Stimulated activated CD4-positive, alpha-beta T cell treated with anti-CD3 and anti-CD28 coated beads, TNF-alpha, amount 100 ng/mL, for 48 hours (primary cell): ENCODE measurements around the gene B4GALT4.
"Not testable (repeated sequence)": the region's sequence is repeated elsewhere in the genome, so short reads cannot be mapped to it uniquely, and the experiment has no call there.

ENCODE experiments used
- DNase-seq, 3 donors: peaks; one replicate each; pipeline ENCODE4 v3.0.0-alpha.2; 2020; ENCODE audit warnings: low read depth in 3 of 3

Gene B4GALT4, protein sequence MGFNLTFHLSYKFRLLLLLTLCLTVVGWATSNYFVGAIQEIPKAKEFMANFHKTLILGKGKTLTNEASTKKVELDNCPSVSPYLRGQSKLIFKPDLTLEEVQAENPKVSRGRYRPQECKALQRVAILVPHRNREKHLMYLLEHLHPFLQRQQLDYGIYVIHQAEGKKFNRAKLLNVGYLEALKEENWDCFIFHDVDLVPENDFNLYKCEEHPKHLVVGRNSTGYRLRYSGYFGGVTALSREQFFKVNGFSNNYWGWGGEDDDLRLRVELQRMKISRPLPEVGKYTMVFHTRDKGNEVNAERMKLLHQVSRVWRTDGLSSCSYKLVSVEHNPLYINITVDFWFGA

DNA sequence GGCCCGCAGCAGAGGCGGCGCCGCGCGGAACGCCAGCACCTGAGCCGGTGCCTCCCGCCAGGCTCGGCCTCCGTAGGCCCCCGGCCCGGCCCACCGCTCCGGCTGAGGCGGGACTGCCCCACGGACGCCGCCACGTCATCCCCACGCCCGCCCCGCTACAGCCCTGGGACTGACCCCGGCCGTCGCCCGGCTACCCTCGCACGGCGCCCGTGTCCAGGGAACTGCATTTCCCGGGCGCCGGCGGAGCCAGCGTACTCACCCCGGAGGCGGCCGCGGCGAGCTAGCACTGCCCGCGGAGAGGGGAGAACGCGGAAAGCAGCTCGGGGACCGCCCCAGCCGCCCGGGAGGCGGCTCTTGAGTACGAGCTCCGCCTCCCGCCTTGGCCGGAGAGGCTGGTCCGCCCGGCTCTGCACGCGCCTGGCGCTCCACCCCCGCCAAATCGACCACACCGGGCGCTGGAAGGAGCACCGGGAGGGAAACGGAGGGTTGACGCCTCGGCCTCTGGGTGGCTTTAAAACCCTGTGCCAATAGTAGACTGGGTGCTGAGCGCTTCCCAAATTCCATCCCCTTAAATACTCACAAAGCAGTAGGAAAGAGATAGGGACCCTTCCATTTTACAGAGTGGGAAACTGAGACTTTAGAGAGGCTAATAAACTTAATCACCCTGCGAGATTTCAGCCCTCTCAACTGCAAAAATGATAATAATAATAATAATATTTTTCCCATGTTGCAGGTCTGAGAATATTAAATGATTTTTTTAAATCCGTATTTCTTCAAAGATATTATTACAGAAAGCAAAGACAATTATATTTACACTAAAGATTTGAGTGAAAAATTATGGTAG lies at the start of gene B4GALT4:
B4GALT4 (minus strand) TSS at position 288 of the 844 bp plus-strand sequence. CDS start 10,779 bp downstream, outside the sequence.
- peak; percentile 43 to 72 (median 58) for DNase-seq

DNA sequence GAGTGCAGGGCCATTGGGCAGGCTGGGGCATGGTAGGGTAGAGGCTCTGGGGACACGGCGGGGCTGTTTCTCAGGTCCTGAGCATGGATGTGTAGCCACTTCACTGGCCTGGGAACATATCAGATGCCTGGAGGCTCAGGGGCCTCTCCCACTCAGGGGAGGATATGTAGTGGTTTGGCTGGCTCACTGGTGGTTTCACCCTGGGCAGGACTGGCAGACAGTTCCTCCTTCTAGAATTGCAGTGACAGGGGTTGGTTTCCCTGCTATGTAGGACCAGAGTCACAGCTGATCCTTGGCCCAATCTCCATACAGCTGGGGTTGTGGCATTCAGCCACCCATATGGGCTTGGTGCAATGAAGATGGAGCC lies 48.7 kb upstream of the B4GALT4 start:
- DNase-seq: no peak

DNA sequence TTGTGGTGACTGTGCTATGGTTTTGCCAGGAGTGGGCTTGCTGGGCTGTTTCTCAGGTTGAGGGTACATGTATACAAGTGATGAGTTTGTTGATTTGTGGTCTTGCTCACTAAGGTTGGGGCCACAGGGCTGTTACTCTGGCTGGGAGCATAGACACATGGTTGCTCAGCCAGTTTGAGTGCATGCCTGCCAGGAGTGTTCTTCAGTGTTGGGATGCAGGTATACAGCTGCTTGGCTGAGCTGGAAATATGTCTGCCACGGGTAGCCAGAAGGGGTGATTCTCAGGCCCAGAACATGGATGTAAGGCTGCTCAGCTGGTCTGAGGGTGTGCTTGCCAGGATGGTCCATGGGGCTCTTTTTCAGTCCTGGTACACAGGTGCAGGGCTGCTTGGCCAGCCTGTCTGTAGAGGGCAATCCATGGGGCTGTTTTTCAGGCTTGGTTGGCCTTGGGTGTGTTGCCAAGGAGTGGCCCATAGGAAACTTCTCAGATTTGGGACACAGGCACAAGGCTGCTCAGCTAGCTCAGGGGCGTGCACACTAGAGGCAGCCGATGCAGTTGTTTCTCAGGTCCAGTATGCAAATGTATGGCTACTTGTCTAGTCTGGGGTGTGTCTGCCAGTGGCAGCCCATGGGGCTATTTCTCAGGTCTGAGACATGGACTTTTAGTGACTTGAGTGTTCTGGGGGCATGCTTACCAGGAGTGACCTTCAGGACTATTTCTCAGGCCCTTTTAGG lies 48.2 kb upstream of the B4GALT4 start:
- DNase-seq: no peak

DNA sequence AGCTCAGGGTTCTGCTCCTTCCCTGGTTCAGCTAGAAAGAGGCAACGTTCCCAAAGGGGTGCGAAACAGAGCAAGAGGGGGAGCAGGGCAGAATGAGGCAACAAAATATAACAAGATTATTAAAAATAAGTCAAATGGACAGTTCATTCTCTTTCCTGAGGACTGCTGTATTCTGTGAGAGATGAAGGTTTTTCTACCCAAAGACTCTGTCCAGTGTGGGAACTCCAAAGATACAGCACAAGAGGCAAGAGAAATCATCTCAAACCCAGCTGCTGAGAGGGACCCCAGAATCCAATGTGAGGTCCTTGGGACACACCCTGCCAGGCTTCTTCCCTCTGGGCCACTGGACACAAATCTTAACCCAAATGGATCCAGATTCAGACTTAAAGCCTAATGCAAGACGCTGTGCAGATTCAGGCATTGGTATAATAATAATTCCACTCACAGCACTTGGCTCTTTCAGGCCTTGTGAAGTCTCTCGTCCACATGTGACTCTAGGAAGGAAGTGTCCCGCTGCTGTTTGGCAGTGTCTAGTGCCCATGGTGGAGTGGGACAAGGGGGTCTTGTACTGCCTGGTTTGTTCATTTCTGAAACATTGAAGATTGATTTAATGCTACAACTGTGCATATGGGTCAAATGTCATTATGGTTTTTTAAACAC lies 39.0 kb upstream of the B4GALT4 start:
- DNase-seq: no peak

DNA sequence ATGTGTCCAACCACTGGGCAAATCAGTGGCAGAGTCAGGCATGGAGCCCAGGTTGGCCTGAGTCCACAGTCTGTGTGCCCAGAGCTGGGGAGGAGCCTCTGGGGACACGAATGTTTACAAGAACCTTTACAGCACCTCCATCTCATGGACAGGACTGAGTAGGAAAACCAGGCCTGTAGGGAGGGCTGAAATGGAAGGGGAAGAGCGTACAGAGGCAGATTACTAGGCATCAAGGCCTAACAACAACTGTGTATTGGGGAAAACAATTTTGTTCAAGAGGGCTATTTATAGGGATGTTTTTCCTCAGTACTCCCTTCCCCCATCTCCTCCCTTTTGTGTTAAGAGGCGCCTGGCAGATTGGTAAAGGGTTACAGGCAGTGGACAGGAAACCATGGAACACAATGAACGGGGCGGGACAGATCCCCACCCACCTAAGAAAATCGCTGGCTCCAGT lies 38.5 kb upstream of the B4GALT4 start:
- no peak for DNase-seq

DNA sequence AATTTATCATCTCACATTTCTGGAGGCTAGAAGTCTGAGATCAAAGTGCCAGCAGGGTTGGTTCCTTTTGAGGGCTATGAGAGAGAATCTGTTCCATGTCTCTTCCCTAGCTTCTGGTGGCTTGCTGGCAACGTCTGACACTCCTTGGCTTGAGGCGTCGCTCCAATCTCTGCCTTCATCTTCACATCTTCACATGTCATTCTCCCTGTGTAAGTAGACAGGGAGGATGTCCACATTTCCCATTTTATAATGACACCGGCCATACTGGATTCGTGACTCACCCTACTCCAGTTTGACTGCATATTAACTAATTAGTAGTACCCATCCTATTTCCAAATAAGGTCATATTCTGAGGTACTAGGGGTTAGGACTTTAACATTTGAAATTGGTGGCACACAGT lies 36.0 kb upstream of the B4GALT4 start:
- DNase-seq: no peak

DNA sequence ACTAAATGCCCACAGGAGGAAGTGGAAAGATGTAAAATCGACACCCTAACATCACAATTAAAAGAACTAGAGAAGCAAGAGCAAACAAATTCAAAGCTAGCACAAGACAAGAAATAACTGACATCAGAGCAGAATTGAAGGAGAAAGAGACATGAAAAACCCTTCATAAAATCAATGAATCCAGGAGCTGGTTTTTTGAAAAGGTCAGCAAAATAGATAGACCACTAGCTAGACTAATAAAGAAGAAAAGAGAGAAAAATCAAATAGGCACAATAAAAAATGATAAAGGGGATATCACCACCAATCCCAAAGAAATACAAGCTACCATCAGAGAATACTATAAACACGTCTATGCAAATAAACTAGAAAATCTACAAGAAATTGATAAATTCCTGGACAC lies 29.5 kb upstream of the B4GALT4 start:
- not testable (repeated sequence) for DNase-seq

DNA sequence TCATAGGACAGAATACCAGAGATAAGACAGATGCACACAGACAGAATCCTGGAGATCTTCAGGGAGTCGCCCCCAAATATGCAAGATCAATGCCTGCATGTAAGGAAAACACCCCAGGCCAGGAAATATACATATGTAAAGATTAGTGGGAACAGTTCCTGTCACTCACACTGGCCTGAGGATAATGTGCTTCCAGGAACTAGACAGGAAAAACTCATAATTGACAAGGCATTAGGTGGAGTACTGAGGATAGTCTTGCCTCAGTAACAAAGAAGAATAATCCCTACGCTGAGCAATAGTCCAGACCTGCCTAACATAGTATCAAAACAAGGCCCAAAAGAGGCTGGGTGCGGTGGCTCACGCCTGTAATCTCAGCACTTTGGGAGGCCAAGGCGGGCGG lies 20.4 kb upstream of the B4GALT4 start:
- DNase-seq: no peak

DNA sequence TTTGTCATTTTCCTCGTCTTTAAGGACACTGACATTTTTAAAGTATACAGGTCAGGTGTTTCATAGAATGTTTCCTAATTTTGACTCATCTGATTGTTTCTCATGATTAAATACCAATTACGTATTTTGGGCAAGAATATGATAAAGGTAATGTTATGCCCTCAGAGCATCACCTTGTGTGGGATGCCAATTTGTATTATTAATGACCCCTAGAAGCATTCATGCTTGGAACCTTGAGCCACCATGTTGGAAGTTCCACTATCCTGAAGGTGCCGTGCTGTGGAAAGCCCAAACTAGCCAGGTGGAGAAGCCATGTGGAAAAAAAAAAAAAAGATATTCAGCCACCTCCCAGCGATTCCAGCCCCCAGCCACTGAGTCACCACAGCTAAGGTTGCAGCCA lies 19.1 kb upstream of the B4GALT4 start:
- DNase-seq: no peak

DNA sequence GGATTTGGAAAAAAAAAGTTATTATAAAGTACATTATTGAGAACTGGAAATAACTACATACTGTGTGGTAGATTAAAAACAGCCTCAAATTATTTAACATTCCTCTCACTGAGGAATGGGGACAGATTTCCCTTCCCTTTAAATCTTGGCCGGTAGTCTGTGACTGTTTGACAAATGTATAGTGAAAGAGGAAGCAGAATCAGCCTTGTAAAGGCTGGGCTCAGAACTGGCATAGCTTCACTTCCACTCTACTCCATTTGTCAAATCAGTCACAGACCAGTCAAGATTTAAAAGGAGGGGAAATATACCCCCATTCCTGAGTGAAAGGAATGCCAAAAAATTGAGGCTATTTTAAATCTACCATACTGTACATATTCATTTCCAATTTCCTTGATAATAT lies 18.2 kb upstream of the B4GALT4 start:
- DNase-seq: no peak

DNA sequence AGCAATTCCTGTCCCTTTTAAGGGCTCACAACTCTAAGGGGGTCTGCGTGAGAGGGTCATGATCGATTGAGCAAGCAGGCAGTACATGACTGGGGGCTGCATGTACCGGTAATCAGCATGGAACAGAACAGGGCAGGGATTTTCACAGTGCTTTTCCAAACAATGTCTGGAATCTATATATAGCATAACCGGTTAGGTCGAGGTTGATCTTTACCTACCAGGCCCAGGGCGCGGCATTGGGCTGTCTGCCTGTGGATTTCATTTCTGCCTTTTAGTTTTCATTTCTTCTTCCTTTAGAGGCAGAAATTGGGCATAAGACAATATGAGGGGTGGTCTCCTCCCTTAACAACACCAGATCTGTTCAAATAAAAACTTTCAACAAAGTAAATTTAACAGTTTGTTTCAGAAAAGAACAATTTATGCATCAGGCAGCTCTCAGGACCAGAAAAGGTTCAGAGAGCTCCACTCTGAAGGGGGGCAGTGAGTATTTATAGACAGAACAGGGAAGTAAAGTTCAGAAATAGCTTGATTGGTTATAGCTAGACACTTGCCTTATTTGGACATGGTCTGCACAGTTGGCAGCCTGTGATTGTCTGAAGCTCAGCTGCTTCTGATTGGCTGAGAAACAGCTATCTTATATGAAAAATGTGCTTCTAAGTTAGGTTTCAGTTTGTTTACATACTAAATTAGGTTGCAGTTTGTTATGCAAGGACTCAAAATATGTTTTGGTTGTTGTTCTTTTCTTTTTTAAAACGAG lies 17.2 kb upstream of the B4GALT4 start:
- no peak for DNase-seq

DNA sequence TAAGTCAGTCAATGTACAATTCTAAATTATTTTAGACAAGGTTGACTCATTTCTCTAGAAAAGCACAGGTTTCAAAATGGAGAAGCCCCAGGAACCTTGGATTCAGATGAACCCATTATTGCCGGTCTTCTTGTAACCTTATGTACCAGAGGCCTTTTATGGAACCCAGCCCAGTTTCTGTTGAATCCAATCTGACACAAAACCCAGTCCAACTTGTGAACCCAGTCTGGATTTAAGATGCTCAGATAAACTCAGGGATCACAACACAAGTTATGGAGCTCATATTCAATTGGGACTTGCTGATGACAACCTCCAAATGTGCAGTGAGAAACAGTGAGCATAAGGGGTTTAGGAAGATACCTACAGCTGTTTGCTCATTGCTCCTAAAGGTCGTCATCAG lies 16.4 kb upstream of the B4GALT4 start:
- no peak for DNase-seq

DNA sequence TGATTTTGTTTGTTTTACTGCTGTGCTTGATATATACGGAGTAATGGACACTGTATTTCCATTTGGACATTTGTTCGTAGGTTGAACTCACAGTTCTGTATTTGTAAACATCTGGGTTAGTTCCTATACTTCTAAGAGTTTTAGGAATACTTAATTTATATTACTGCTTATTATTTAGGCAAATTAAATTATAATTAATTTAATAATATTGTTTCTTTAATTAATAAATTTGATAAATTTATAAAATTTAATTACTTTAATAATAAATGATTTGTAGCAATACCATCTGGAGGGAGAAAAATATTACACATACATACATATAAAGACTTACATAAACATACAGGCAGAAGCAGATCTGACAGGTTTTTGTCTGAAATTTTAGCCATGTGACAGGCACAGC lies 14.5 kb upstream of the B4GALT4 start:
- DNase-seq: no peak

DNA sequence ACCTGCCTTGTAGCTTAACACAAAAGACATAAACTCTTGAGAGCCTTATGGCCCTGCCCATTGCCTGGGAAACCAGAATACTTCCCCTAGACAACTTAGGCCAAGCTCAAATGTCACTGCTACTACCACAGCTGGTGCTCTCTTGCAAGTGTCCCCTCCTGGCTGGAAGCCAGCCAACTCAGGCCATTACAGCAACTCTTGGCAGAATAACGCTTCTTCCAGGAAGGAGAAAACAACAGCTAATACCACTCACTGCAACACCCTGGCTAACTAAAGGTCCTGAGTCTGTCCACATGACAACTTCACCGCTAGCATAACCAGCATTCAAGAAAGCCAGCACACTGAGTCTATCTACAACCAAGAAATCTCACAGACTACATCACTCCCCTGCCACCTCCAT lies 5.1 kb upstream of the B4GALT4 start:
- no peak for DNase-seq

DNA sequence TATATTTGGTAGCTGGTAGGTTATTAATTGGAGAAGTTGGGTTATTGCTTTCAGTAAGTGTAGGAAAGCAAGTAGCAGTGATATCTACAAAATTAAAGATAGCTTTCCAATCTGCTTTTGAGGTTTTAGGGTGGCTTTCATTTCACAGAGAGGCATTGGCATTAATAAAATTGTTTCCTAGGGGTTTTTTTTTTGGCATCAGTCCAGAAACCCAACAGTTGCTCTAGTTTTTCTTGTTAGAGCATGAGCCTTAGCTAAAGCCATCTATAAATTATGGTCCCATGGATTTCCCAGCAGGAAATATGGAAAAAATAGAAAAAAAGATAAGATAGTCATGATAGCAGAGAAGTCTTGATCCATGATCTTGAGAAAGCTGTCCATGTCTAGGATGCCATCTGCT lies 3.0 kb upstream of the B4GALT4 start:
- no peak for DNase-seq

DNA sequence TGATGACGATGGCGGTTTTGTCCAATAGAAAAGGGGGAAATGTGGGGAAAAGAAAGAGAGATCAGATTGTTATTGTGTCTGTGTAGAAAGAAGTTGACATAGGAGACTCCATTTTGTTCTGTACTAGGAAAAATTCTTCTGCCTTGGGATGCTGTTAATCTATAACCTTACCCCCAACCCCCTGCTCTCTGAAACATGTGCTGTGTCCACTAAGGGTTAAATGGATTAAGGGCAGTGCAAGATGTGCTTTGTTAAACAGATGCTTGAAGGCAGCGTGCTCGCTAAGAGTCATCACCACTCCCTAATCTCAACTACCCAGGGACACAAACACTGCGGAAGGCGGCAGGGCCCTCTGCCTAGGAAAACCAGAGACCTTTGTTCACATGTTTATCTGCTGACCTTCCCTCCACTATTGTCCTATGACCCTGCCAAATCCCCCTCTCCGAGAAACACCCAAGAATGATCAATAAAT lies 2.4 kb upstream of the B4GALT4 start:
- not testable (repeated sequence) for DNase-seq

DNA sequence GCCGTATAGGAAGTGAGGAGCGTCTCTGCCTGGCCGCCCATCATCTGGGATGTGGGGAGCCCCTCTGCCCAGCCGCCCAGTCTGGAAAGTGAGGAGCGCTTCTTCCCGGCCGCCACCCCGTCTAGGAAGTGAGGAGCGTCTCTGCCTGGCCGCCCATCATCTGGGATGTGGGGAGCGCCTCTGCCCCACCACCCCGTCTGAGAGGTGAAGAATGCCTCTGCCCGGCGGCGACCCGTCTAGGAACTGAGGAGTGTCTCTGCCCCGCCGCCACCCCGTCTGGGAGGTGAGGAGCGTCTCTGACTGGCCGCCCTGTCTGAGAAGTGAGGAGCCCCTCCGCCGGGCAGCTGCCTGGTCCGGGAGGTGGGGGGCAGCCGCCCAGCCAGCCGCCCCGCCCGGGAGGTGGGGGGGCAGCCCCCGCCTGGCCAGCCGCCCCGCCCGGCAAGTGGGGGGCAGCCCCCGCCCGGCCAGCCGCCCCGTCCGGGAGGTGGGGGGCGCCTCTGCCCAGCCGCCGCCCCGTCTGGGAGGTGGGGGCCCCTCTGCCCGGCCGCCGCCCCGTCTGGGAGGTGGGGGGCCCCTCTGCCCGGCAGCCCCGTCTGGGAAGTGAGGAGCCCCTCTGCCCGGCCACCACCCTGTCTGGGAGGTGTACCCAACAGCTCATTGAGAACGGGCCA lies 1.8 kb upstream of the B4GALT4 start:
- not testable (repeated sequence) for DNase-seq

DNA sequence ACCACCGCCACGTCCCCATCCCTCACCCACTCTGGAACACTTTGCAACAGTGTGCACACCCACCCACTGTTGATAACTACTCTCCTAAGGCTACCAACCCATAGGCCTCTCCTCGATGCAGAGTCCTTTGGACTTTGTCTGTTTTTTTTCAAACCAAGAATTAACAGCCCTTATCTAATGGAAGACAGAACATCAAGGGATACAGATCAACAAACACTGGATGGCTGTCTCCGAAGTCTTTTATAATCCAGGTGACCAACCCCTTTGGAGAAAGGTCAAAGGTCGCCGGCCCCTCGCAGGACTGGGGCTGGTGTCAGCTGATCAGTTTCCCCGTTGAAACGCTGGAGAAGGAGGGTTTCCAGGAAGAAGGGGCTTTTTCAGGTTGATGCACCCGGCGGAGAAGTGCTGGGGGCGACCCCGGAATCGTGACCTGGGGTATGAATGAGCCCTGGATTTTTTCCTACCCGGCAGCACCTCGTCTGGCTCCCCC lies 532 bp downstream of the B4GALT4 start:
- peak in 1 of 3 donors; percentile 26 for DNase-seq

DNA sequence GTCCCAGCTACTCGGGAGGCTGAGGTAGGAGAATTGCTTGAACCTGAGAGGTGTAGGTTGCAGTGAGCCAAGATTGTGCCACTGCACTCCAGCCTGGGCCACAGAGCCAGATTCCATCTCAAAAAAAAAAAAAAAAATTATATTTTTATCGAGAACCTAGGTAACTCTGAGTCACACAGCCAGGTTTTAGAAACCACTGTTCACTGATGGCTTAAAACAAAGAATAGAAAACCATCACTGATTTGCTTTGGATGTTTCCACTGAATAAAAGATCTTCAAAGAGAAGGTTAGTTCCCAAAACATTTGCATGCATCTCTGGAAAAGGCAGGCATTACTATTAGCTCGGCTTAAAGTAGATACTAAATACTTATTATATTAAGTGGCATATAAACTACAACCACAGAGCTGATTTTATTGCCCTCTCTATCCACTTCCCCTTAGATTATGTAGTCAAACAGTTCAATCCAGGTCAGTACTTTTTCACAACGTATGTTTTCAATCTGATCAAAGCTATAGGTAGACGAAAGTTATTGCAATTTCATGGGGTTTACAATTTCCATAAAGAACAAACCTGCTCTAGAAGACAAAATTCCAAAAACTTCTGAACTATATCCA lies 1.4 kb downstream of the B4GALT4 start:
- DNase-seq: no peak

DNA sequence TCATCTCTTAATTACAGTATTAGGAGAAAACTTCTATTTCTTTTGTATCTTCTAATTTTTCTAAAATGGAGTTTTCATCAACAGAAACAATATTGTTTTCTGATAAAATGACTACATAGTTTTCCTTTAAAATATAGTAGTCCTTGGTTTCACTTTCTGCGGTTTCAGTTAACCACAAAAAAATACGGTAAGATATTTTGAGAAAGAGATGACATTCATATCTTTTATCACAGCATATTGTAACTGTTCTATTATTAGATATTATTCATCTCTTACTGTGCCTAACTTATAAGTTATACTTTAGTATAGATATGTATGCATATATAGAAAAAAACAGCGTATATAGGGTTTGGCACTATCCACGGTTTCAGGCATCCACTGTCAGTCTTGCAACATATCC lies 2.3 kb downstream of the B4GALT4 start:
- no peak for DNase-seq
